Measurements from ENCODE around the gene IL36A.

The IL36A gene

GRCh38 chr2:113005030-113005509 is at the start of gene IL36A:
IL36A (plus strand) TSS chr2:113005459; CDS start chr2:113005872, 413 bp downstream.
- DNase-seq = no peak

GRCh38 chr2:112957511-112957910 is 47.7 kb upstream of the IL36A start:
- no peak for DNase-seq

GRCh38 chr2:112958428-112959108 is 46.7 kb upstream of the IL36A start:
- DNase-seq = peak; percentile 61

GRCh38 chr2:112959109-112959812 is 46.0 kb upstream of the IL36A start:
- no peak for DNase-seq

GRCh38 chr2:112960230-112960825 is 44.9 kb upstream of the IL36A start:
- DNase-seq = no peak

GRCh38 chr2:112962308-112963175 is 42.7 kb upstream of the IL36A start:
- DNase-seq = no peak

GRCh38 chr2:112967023-112967422 is 38.2 kb upstream of the IL36A start:
- DNase-seq = no peak

GRCh38 chr2:112972423-112973086 is 32.7 kb upstream of the IL36A start:
- no peak for DNase-seq

- DNase-seq = no peak
Observed at GRCh38 chr2:112973156-112973555, 32.1 kb upstream of the IL36A start.

GRCh38 chr2:112977559-112978056 is 27.7 kb upstream of the IL36A start, which contains the start of gene IL36G:
IL36G (plus strand) TSS chr2:112978006; CDS start chr2:112978639, 633 bp downstream.
- DNase-seq = no peak

- no peak for DNase-seq
Observed at GRCh38 chr2:112979731-112980130, 25.5 kb upstream of the IL36A start.

GRCh38 chr2:112980537-112980936 is 24.7 kb upstream of the IL36A start:
- DNase-seq = no peak

- DNase-seq = peak; percentile 21
Observed at GRCh38 chr2:112985090-112985489, 20.2 kb upstream of the IL36A start.

GRCh38 chr2:112989611-112990010 is 15.6 kb upstream of the IL36A start:
- DNase-seq = no peak

GRCh38 chr2:112993831-112994230 is 11.4 kb upstream of the IL36A start:
- no peak for DNase-seq

- no peak for DNase-seq
Observed at GRCh38 chr2:112994648-112995047, 10.6 kb upstream of the IL36A start.

GRCh38 chr2:112995346-112995920 is 9.8 kb upstream of the IL36A start:
- DNase-seq = peak; percentile 14

- DNase-seq = peak; percentile 79
Observed at GRCh38 chr2:112996635-112997034, 8.6 kb upstream of the IL36A start.

GRCh38 chr2:112997151-112997550 is 8.1 kb upstream of the IL36A start:
- no peak for DNase-seq

GRCh38 chr2:113000436-113000835 is 4.8 kb upstream of the IL36A start:
- no peak for DNase-seq

- DNase-seq = no peak
Observed at GRCh38 chr2:113002677-113003076, 2.6 kb upstream of the IL36A start.

GRCh38 chr2:113007250-113007649 is 2.0 kb downstream of the IL36A start:
- DNase-seq = no peak
